Inflammatory macrophage (primary cell): ENCODE data around the gene R3HDM1.
"Not testable (repeated sequence)": the region's sequence is repeated elsewhere in the genome, so short reads cannot be mapped to it uniquely, and the experiment has no call there.

Experiments
- DNase-seq, 2 donors: peaks; one replicate each; pipeline ENCODE4 v3.0.0-alpha.2; 2020 to 2022
- total RNA-seq, 18 experiments: gene quantifications; one replicate each; lab custom pipeline; 2026; ENCODE audit warnings: mixed read lengths in 6 of 18, inconsistent platforms in 2 of 18; lab: John Stamatoyannopoulos, UW

The R3HDM1 gene
- 4.5 to 45.5 (median 14.2) reads per million in 18 experiments for total RNA-seq

DNA sequence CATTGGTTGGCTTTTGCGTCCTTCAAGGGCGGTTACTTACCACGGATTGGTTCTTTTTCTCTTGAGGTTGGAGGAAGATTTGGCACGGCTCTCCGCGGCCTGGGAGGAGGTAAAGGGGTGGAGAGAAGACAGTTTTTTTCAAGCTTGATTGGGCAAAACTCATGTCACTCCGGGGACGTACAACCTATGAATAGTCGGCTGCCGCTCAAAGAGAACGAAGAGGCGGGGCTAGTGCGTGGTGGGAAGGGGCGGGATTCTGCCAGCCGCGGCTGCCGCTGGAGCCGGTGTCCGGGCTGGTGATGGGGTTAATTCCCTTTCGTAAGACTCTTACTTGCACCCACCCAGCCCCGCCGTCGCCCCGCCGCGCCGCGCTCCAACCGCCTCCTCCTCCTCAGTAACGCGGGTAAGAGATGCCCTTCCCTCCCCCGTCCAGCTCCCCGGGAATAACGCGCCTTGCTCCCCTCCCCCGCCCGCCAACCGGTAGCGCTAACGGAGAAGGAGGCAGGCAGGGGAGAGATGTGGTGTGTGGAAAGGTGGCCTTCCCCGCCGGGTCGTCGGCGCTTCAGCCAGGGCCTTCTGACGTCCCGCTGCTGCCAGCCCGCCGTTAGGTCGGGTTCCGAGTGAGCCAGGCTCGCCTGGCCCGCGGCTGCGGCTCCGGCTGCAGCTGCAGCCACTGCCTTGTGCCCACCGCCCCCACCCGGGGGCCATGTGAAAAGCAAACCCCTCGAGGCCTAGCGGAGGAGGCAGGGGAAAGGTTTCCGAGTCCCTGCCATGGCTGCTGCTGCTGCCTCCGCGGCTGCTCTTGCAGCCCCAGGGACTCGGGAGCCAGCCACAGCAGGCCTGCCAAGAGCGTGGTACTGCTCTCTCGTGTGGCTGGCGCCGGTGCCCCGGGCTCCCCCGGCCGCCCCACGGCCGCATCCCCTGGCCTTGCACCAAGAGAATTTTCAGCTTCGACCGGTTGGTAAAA is at the start of gene R3HDM1:
Gene R3HDM1 (plus strand): TSS at position 254 of the 967 bp plus-strand sequence. CDS start 73,362 bp downstream, outside the sequence.
- peak; percentile 100 for DNase-seq

DNA sequence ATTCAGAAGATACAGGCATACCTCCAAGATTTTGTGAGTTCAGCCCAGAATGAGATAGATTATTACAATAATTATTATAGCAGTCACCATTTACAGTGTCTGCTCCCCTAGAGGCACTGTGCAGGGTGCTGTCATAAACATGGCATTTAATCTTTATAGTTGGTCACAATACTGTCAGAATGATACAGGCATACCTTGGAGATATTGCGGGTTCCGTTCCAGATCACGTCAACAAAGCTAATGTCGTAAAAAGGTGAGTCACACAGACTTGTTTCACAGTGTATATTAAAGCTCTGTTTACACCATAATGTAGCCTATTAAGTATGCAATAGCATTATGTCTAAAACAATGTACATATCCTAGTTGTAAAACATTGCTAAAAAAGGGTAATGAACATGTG is 45.8 kb upstream of the R3HDM1 start:
- no peak for DNase-seq

- no peak for DNase-seq
Observed at GRCh38 chr2:135490376-135490775, 40.9 kb upstream of the R3HDM1 start.

DNA sequence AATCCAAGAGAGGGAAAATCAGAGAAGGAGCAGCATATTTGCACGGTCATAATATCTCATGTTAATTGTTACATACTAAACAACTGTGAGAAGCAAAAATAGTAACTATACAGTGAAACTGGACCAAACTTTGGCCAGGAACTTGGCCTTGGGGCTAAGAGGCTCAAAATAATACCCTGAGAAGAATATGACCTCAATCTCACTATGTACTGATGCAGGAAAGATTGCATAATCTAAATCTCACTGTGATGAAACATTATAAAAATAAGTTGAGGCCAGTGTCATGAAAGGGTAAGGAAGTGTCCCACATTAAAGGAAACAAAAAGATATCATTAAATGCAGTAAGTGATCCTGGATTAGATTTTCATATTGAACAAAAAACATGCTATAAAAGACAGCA is 36.8 kb upstream of the R3HDM1 start:
- DNase-seq: peak in 1 of 2 donors; percentile 37

DNA sequence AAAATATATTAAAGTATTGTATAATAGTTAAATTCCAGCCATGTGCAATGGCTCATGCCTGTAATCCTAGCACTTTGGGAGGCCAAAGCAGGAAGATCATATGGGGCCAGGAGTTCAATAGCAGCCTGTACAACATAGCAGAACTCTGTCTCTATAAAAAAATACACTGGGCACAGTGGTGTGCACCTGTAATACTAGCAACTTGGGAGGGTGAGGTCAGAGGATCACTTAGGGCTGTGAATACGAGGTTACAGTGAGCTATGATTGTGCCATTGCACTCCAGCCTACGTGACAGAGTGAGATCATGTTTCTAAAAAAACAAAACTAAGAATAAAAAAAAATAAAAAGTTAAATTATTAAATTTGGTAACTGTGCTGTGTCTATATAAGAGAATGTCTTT is 36.4 kb upstream of the R3HDM1 start:
- DNase-seq: no peak

- DNase-seq: not testable (repeated sequence)
Observed at GRCh38 chr2:135498588-135498987, 32.7 kb upstream of the R3HDM1 start.

DNA sequence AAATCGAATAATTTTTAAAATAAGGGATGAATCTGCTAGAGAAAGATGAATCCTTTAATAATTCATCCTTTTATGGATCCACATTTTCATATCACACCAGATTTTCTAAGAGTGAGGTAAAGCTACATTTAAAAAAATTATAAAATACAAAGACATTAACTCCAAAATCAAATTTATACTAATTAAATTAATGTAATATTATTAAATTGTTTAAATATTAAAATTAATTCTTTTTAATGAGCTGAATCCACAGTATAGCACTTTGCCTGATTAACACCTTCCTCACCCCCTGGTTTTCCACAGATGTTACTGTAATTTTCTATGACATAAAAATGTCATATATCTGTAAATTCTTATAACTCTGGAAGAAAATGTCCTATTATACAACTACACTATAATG is 26.5 kb upstream of the R3HDM1 start:
- DNase-seq: no peak

DNA sequence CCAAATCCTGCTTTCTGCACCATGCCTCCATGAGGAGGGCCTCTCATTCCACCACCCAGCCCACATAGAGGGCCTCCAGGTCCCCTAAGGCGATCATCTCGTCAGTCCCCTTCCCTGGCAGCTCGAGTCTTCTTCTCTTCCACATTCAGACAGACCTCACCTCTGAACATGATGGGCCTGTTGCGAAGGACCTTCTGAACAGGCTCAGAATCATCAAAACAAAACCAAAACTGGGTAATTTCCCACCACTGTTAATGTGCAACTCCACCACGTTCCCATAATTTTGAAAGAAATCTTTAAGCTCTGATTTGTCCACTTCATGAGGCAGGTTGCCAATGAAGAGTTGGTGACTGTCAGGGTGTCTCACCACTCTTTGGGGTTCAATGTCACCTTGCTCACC is 20.7 kb upstream of the R3HDM1 start:
- DNase-seq: no peak

DNA sequence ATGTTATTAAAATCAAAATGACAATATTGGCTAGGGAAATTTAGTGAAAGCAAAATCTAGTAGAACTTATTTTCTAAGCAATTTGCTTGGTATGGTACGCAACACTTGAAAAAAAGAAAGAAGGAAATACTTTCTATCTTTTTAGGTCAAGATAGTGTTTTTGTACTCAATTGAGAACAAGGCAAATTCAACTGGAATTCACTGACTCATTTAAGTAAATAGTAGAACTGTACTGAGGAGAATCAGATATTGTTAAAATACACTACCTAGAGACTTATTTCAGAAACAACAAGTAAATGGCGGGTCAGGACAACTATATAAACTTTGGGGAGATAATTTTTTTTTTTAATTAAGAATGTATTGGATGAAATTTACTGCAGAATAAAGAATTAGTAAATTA is 19.2 kb upstream of the R3HDM1 start:
- DNase-seq: no peak

DNA sequence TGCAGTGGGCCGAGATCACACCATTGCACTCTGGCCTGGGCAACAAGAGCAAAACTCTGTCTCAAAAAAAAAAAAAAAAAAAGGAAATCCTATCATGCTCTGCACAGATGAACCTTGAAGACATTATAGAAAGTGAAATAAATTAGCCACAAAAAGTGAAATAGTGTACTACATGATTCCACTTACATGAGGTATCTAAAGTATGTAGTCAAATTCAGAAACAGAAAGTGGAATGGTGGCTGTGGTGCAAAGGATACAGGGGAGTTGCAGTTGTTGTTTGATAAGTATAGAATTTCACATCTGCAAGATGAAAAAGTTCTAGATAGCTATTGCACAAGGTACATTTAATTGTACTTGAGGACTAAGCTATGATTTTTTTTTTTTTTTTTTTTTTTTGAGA is 5.5 kb upstream of the R3HDM1 start:
- no peak for DNase-seq

DNA sequence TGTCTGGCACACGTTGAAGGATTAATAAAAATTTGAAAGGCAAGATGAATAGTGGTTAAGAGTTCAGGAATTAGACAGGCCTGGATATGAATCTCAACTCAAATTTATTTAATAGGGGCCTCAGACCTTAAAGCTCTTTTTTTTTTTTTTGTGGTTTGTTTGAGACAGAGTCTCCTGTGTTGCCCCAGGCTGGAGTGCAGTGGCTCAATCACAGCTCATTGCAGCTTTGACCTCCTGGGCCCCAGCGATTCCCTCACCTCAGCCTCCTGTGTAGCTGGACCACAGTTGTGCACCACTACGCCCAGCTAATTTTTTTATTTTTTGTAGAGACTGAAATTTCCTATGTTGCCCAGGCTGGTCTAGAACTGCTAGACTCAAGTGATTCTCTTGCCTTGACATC is 3.3 kb upstream of the R3HDM1 start:
- no peak for DNase-seq

DNA sequence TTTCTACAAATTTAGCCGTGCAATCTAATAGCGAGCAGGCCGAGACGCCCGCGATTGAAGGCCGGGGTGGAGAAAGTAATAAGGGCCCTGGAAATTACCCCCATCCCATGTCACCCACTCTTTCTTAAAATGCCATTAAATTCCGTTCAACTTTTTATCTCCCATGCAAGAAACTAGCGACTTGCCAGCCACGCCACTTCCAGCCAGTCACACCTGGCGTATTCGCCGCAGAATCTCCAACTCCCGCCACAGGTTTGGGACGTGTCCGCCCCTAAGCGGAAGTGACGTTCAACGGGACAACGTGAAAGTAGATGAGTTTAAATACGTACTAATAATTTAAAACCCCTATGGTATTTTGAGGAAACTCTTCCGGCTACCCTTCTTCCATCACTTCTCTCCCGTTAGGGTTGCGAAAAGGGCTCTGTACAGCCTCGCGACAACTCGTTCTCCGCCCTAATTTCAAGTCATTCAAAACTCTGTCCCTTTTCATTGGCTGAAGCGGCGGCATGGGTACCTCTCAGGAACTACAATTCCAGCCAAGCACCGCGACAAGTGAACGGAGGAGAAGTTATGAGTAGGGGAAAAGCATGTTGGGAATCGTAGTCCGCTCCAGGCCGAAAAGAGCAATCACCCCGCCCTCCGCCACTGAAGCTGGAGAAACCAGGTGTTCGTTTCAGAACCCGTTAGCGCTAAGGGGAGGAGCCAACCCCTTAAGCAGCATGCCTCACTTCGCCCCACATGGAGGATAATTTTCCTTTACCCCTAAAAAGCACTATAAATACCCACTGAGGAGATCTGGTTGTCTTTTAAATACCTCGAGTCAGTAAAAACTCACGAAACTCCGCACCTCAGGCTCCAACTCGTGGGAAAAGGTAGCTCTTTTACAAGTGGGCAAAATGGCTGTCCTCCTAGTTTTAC is 712 bp upstream of the R3HDM1 start, which contains the start of gene ZRANB3:
Gene ZRANB3 (minus strand): TSS at position 906 of the 918 bp plus-strand sequence.
- peak; percentile 97 to 98 for DNase-seq

GRCh38 chr2:135532581-135532980 is 1.3 kb downstream of the R3HDM1 start:
- no peak for DNase-seq

- not testable (repeated sequence) for DNase-seq
Observed at GRCh38 chr2:135533545-135533944, 2.3 kb downstream of the R3HDM1 start.

GRCh38 chr2:135546436-135546835 is 15.2 kb downstream of the R3HDM1 start:
- DNase-seq: no peak

DNA sequence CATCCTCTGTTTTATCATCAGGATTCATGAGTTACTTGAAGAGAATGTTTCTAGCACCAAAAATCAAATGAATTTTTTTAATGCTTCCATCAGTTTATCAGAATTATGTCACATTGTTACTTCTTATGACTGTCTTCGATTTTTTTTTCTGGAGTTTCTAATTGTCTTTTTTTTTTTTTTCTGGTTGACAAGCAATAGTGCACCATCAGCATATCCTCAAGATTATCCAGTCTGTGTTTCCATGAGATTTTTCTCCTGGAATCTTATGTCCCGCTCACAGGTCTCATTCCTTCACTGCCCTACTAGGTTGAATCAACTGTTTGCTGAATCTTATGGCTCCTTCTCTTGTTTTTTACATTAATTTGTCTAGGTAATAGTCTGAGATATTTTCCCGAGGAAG is 16.0 kb downstream of the R3HDM1 start:
- no peak for DNase-seq

- DNase-seq: no peak
Observed at GRCh38 chr2:135551356-135551755, 20.1 kb downstream of the R3HDM1 start.

DNA sequence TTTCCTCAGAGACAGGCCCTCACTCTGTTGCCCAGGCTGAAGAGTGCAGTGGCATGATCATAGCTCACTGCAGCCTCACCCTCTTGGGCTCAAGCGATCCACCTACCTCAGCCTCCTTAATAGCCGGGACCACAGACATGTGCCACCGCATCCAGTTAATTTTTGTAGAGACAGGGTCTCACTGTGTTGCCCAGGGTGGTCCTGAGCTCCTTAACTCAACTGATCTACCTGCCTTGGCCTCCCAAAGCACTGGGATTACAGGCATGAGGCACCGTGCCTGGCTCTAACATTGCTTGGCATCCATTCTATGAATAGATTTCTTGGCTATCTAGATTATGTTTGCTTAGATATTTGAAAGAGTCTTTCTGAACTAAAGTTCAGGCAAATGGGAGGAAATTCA is 21.6 kb downstream of the R3HDM1 start:
- DNase-seq: no peak

DNA sequence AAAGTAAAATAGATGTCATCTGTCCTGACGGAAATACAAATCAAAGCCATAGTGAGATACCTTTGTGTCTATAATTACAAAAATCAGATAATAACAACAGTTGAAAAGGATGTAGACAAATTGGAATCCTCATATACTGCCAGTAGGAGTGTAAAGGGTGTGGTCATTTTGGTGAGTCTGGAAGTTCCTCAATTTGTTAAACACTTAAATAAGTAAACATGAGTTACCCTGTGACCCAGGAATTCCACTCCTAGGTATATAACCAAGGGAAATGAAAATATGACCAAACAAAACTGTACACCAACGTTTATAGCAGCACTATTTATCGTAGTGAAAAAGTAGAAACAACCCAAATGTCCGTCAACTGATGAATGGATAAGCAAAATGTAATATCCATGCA is 24.0 kb downstream of the R3HDM1 start:
- DNase-seq: peak in 1 of 2 donors; percentile 36

DNA sequence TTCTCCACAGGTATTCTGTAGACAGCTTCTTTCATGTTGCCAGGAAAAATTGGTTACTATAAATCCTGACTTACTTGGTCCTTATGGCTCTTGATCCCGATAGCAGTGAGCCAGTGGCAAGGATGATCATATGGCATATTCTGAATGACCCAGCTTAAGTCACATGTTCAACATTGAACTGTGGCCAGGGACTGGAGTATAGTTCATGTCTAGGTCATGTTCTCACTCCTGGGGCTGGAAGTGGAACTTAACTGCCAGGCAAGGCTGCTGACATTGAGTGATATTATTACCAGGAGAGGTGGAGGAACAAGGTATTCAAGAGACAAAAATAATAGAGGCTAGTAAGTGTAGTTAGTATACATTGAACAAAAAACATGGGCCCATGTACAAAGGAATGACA is 26.2 kb downstream of the R3HDM1 start:
- peak; percentile 36 to 51 for DNase-seq

- DNase-seq: no peak
Observed at GRCh38 chr2:135561925-135562324, 30.6 kb downstream of the R3HDM1 start.

DNA sequence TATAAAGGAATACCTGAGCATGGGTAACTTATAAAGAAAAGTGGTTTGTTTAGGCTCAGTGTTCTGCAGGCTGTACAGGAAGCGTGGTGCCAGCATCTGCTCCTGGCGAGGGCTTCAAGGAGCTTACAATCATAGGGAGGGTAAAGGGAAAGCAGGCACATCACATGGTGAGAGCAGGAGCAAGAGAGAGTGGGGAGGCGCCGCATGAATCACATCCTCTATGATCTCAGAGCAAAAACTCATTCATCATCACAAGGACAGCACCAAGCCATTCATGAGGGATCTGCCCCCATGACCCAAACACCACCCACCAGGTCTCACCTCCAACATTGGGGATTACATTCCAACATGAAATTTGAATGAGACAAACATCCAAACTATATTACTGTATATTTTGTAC is 32.5 kb downstream of the R3HDM1 start:
- peak in 1 of 2 donors; percentile 9 for DNase-seq

GRCh38 chr2:135570884-135571283 is 39.6 kb downstream of the R3HDM1 start:
- no peak for DNase-seq
